Superior temporal gyrus (tissue), 1 donor: ENCODE data around the gene ARID4A.
"Not testable (repeated sequence)": the region's sequence is repeated elsewhere in the genome, so short reads cannot be mapped to it uniquely, and the experiment has no call there.

Source experiments
- DNase-seq: peaks from one replicate; pipeline ENCODE4 v3.0.0-alpha.2; 2016; ENCODE audit errors: extremely low spot score

ARID4A gene

DNA sequence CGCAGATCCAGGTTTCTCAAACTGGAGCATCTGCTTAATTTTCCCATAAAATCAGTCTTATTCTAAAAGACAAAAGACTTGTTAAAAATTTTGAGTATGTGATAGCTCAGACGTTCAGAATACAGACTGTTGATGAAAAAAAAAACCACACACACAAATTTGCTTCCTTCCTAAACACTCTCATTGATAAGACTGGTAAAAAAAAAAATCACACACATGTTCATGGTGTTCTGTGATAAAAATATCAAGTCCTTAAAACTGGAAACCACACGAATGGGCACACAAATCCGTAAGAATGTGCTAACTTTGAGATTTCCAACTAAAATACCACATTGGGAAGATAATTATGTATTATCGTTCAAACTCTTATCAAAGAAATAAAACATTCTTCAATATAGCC, 6.7 kb upstream of the ARID4A start:
- DNase-seq: no peak

DNA sequence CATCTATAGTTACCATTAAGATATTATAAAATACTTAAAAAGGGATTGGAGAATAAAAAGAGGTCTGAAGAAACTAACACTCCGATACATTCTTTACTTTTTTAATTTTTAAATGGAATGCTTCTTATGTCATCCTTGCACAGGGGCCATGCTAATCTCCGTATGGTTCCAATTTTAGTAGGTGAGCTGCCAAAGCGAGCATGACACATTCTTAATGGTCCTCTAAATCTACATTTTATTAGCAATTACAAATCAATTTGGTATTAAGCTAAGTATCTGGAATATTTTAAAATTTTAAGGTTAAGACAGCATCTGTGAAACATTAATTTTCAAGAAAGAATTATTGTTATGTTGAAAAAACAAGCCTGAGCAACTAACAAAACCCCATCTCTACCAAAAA, 6.2 kb upstream of the ARID4A start:
- no peak for DNase-seq

DNA sequence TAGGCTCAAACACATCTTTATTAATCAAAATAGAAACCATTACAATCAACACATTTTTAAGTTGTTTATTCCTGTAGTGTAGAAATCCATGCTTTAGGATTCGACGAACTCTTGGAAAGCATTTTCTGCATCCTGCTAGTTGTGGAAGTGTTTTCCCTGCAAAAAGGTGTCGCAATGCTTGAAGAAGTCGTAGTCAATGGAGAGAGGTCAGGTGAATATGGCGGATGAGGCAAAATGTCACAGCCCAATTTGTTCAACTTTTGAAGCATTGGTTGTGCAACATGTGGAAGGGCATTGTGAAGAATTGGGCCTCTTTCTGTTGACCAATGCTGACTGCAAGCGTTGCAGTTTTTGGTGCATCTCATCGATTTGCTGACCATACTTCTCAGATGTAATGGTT, 4.2 kb upstream of the ARID4A start:
- DNase-seq: no peak

DNA sequence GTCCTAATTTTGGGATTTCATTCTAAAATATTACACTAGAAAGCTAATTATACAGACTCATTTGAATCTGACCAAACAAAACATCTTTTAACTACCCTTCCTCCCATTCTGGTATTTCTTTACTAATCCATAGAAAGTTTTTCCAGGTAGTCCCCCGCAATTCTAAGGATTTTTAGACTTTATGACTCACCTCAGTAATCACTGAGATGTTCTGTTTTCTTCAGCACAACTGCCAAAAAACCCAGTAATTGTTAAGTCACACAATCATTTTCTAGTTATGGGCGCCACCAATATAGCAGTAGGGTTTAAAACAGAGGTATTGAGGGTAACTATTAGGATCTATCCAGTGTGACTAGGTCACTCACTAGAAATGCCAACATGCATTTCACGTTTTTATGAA, 1.6 kb upstream of the ARID4A start:
- no peak for DNase-seq

DNA sequence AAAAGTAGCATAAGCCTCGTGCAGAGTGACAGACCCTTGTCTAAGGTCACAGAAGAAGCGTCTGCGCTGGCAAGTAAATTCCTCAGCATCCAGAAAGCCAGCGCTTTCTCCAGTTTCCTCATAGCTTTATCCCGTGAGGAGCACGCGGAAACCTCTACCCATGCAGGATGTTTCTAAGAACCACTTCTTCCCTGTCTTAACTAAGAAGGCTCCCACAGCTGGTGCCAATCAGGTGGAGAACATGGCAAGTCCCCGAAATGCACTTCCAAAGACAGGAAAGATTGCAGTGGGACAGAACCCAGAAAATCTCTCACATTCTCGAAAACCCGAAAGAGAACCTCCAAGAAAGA, 968 bp upstream of the ARID4A start:
- no peak for DNase-seq

DNA sequence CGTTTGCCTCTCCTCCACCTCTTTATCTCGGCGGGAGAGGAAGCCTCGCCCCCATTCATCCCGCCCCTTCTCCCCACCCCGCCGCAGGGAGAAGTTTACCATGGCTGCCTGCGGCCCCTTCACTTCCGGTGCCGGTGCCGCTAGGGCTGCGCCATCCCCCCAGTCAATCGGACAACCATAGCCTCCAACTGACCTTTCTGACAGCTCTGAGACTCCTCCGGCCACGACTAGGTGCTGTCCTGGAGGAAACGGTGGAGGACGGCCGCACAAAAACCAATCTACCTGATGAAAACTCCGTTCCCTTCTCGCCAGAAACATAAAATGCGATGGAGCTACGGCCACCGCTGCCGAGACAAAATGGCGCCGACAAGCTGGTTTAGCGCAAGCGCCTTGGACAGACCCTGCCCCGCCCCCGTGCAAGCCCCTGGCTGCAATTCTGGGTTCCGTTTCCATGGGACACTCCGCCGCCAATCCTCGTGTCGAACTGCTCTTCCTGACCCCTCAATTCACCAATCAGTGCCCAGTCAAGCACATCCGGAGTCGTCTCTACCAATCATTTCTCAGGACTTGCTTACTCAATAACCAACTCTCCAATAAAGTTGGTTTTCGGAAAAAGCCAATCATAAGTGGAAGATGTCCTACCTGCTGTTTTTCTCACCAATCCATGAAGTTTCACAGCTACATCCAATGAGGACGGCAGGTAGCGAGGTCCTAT, 436 bp upstream of the ARID4A start:
- peak; percentile 100 for DNase-seq

DNA sequence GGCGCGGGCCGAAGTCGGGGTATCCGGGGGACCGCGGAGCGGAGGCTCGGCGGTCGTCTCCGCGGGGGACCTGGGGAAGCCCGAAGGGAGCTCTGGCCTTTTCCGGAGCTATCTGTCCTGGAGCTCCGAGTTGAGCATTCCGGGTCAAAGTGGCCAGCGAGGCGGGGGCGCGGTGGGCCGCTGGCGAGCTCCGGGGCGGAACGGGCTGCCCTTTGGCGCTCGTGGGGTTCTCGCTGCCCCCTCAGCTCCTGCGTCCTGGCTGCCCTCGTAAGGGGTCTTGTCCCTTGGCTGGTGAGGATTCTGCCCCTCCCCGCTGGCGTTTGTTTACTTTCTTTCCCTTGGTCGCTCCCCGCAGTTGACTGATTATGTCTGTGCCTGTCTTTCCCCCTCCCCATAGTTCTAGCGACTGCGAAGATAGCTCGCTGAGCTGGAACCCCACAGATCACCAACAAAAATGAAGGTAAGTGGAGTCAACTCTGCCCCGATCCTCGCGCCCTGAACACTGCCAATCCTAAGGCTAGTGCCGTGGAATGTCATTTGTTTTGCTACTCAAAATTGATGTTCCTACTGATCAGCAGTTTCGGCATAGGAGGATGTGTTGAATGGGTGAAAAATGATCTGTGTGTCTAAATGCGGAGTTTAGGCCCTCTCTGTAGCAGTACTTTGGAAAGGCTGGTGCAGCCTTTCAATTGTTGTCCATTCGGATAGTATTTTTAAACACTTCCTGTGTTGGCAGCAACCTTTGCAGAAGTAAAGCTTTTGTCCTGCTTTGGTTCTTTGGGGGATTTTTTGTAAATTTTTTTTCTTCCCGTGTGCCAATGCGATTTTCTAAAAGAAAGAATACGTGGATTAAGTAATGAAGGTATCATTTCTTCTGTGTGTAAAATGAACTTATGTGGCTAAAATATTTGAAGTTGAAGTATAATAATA, 1.3 kb downstream of the ARID4A start:
- DNase-seq: peak; percentile 42

DNA sequence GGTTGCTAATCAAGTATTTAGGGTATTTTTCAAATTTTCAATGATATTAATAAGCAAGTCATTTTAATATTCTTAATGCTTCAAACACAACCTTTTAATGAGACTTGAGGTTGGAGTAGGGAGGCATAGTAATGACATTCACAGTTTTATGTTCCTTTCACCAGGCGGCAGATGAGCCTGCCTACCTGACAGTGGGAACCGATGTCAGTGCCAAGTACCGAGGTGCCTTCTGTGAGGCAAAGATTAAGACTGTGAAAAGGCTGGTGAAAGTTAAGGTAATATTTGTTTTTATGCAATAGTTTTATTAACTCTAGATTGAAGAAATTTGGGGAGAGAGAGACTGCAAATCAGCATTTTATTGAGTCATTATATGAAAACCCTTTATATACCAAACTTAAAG, 3.1 kb downstream of the ARID4A start:
- no peak for DNase-seq

DNA sequence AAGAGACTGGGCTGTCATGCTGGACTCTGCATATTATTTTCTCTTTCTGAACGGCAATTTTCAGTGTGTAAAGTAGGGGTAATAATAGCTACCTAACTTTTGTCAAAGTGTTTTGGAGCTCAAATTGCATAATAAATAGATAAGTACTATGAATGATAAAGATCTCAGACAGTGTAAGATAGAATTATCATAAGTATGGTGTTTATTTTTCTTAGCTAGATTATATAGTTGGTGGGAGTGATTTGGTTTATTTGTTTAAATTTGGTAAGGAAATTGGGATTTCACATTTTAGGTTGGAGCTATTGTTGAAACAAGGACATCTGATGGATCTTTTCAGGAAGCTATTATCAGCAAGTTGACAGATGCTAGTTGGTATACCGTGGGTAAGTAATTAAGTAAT, 7.4 kb downstream of the ARID4A start:
- no peak for DNase-seq

DNA sequence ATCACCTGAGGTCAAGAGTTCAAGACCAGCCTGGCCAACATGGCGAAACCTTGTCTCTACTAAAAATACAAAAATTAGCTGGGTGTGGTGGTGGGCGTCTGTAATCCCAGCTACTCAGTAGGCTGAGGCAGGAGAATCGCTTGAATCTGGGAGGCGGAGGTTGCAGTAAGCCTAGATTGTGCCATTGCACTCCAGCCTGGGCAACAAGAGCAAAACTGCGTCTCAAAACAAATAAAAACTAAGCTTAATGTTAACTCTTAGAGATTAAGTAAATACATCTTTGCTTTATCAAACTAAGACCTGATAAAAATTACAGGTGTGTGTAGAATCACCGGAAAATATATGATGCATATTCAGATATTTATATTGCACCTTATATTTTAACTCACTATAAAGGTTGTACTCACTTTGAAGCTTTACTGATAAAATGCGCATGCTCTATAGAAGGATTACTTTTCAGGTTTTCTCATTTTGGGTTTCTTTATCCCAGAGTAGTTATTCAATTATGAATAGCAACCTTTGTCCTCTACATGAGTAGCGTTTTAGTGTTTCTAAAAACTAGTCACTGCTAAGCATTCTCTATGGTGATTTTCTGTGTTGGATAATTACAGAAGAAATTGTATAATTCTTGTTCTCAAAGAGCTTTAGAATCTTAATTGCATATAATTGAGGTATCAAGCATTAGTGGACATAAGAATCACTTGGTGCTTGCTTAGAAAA, 9.4 kb downstream of the ARID4A start:
- DNase-seq: no peak

DNA sequence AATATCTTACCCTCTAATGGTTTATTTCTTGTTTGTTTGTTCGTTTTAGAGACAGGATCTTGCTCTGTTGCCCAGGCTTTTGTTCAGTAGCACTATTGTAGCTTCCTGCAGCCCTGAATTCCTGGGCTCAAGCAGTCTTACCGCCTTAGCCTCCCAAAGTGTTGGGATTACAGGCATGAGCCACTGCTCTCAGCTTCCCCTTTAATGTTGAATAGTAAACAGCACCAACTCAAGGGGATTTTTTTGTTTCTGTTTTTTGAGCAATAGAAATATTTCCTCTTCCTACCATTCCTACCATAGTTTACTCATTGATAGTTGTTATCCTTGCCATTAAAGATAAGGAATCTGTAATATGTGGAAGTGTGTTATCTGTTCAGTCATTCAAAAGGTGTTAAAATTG, 10.7 kb downstream of the ARID4A start:
- DNase-seq: no peak

DNA sequence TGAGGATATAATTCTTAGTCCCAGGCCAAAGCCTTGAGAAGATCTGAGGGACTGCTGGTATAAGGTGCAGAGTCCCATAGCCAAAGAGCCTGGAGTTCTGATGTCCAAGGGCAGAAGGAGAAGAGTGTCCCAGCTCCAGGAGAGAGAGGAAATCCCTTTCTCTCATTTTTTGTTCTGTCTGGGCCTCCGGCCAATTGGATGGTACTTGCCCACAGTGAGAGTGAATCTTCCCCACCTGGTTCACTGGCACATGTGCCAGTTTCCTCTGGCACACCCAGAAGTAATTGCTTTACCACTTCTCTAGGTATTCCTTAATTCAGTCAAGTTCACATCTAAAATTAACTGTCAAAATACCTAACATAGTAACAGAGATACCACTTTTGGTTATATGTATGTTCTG, 15.3 kb downstream of the ARID4A start:
- DNase-seq: no peak

DNA sequence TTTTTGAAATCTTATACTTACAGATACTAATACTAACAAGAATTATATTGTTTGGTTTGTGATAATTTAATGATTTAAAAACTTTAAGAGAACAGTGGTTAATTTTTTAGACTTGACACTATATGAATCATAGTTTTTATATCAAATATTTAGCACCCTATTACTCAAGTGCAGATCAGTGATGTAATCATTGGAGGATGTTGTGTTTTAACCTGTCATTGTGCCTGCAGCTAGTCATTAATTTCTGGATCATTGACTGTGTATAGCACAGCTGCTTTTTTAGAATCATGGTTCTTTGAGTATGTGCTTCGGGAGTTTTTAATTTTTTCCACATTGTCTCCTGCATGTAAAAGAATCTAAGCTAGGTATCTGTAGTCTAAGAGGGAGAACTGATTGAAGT, 17.3 kb downstream of the ARID4A start:
- DNase-seq: no peak

DNA sequence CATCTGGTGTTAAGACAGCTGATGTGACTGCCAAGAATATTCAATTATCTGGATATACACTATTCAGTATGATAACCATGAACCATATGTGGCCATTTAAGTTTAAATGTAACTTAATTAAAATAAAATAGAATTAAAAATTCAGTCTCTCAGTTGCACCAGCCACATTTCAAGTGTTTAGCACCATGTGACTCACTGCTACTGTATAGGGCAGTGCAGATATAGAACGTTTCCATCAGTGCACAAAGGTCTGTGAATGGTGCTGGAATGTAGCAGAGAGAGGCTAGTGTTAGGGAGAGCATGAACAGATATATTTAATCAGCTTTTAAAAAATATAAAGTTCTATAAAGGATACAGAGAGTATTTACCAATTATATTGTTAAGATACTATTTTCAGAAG, 28.7 kb downstream of the ARID4A start:
- no peak for DNase-seq

DNA sequence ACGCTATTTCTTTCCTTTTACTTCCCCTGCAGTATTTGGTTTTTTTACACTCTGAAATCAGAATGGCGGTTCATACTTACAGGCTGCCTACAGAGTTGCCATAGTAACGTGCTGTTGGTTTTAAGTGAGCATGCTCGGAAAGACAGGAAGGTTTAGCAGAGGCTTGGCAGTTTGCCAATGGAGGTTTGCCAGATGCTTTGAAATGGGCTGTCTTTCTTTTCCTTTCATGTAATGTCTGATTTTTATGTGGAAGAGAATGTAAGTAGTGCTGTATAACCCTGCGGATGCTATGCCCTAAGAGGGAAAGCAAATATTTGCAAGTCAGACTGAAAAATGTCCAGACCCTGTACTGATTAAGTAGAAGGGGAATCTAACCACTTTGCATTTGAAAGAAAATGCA, 32.8 kb downstream of the ARID4A start:
- DNase-seq: peak; percentile 98

DNA sequence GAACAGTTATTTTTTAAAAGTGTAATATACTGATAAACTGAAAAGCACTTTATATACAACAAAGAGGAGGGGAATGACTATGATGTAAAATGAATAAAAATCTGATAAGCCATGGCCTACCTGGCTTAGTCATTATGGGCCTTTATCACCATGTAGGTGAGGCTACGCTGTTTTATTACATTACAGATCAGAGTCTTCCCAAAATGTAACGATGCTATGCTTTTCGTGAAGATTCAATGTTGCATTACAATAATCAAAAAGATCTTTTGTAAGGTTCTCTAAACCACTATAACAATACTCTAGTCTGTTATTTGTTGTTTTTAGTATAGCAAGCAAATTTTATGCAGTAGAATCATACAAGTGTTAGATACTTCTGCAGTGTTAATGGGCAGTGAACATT, 34.2 kb downstream of the ARID4A start:
- peak; percentile 72 for DNase-seq

DNA sequence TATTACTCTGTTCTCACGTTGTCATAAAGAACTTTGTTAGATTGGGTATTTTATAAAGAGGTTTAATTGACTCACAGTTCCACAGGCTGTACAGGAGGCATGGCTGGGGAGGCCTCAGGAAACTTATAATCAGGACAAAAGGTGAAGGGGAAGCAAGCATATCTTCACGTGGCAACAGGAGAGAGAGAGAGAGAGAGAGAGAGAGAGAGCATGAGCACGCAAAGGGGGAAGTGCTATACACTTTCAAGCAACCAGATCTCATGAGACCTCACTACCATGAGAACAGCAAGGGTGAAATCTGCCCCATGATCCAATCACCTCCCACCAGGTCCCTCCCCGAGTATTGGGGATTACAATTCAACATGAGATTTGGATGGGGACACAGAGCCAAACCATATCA, 41.3 kb downstream of the ARID4A start:
- not testable (repeated sequence) for DNase-seq

DNA sequence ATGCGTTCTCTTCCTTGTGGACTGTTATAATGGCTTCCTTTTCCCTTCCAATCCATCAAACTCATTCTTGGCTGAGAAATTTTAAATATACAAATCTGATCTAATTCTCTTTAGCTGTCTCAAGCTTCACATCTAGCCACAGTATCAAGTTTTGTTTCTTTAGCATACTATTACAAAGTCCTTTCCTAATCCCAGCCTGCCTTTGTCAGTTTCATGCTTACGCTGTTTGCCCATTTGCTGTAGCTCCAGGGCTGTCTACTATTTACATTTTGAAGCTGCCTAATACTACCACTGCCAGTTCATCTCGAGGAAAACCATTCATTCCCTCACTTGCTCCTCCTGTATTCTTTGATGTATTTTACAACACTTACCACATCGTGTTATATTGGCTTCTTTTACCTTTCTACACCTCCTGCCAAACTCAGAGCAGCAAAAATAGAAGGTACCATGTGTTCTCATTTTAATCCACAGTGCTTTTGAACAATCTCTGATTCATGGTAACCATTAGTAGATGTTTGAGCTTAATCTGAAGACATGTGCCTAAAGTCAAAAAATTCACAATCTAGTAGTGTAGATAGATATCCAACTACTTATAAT, 42.9 kb downstream of the ARID4A start:
- DNase-seq: peak; percentile 23

DNA sequence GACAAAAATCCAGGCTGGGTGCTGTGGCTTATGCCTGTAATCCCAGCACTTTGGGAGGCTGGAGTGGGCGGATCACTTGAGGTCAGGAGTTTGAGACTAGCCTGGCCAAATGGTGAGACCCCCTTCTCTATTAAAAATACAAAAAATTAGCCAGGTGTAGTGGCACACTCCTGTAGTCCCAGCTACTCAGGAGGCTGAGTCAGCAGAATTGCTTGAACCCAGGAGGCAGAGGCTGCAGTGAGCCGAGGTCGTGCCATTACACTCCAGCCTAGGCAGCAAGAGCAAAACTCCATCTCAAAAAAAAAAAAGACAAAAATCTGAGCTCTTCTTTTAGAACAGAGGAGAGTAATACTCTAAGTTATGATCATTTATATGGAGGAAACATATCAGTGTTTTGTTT, 45.2 kb downstream of the ARID4A start:
- DNase-seq: not testable (repeated sequence)

DNA sequence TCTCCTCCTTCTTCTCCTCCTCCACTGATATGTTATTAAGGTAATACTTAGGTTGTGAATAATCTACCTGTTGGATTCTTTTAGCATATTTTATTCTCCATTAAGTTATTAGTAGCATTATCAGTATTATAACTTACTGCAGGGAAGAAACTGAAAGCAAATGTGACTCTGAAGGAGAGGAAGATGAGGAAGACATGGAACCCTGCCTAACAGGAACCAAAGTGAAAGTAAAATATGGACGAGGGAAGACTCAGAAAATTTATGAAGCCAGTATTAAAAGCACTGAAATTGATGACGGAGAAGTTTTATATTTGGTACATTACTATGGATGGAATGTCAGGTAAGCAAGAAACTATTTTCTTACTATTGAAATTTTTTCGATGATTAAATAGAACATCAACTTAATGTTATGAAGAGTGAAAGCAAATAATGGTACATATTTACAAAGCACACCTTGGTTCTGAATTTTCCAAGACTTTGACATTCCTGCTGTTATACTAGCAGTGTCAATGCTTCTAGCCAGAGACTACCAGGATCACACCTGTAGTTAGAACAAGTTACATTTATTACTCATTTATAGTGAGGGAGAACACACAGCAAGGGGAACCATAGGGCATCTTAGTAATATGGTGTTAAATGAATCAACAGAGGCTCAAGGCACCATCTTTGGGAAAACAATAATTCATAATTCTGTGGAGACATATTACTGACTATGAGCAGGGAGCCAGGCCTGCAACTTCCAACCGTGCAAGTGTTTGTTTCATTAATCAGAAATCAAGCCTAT, 55.4 kb downstream of the ARID4A start:
- no peak for DNase-seq

DNA sequence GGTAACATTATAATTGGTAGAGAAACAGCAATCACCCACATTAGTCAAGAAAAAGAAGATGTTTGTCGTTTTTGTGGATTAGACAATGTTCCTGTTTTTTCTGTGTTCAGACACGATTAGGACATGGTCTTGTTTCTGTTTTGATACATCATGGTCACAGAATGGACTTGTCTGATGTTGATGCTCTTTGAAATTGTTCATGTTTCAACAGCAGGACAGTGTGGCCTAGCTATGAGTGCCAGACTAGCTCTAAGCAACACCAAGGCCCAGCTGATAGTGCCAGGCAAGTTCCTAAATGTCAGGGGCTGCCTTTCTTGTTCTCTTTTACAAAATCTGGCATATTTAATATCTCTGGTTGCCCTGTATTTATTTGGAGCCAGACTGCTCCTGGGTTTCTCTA, 56.5 kb downstream of the ARID4A start:
- DNase-seq: no peak
